HCT116 (cell line): ENCODE results near the gene ADARB2. TPM values are rescaled to one million over a fixed set of nuclear protein-coding genes. Genes with fewer than 3 reads are reported as not detected.

ENCODE experiments used
- ATAC-seq: fragments of 200-7000 bp; cut with Tn5 transposase; 2 replicates; pipeline ENCODE4 v1.9.1; 2020; ENCODE audit warnings: mild to moderate bottlenecking, moderate library complexity
- BruUV-seq: library from RNA; stranded (reverse); fragments of 400-500 nt; replicated peaks from 2 replicates; lab custom pipeline; 2021; lab: Mats Ljungman, UMichigan
- CTCF ChIA-PET: fragments of 300-600 bp; sonication (Branson Sonifier 250); formaldehyde crosslinking; loops from one replicate; lab custom pipeline; 2021; ENCODE audit warnings: antibody characterized with exemption; lab: Charles Lee
- POLR2A ChIA-PET: fragments of 300-600, 350-600 bp; sonication (Branson Sonifier 250); formaldehyde crosslinking; loops from one replicate; lab custom pipeline; 2021; ENCODE audit warnings: antibody characterized with exemption; lab: Charles Lee
- RAD21 ChIA-PET, 2 experiments: fragments of 300-600 bp; sonication (Branson Sonifier 250); formaldehyde crosslinking; loops; one replicate each; lab custom pipeline; 2023; ENCODE audit warnings: low total read pairs in 2 of 2; ENCODE audit not compliant: uncharacterized antibody in 2 of 2, unreplicated experiment in 2 of 2, low non-redundant PET in 1 of 2; lab: Charles Lee
- DNase-seq: peaks from one replicate; pipeline ENCODE4 v3.0.0-alpha.2; 2010; ENCODE audit warnings: low read depth, low spot score
- H2AFZ ChIP-seq: fragments of 200-600 bp; shearing (Covaris generic), sonication (generic); 2 replicates; pipeline ENCODE4 v1.6.1; 2017; ENCODE audit warnings: low read depth, mixed run types, mixed read lengths, antibody characterized with exemption, low read length; ENCODE audit not compliant: poor library complexity, severe bottlenecking
- H3K27ac ChIP-seq: 2 replicates; pipeline ENCODE4 v1.5.1; 2012; ENCODE audit warnings: low read depth, low read length
- H3K27me3 ChIP-seq: fragments of 200-600 bp; sonication (generic); 2 replicates; pipeline ENCODE4 v1.6.1; 2016; ENCODE audit warnings: mixed run types, low read length, mixed read lengths; ENCODE audit not compliant: insufficient read depth
- H3K36me3 ChIP-seq, 2 experiments: fragments of 200-500 bp in 1 of 2; fragments of 200-600 bp in 1 of 2; sonication (Bioruptor generic) in 1 of 2; sonication (generic) in 1 of 2; 2 replicates each; pipeline versions ENCODE4 v1.5.1 to v1.6.1; 2014 to 2016; ENCODE audit warnings: low read length in 2 of 2, inconsistent platforms in 1 of 2, mixed read lengths in 1 of 2, mixed run types in 1 of 2; ENCODE audit not compliant: insufficient read depth in 2 of 2, control insufficient read depth in 1 of 2
- H3K4me1 ChIP-seq, 2 experiments: fragments of 200-600 bp in 1 of 2; sonication (generic) in 1 of 2; 2 replicates each; pipeline versions ENCODE4 v1.5.1 to v1.6.1; 2012 to 2017; ENCODE audit warnings: low read length in 2 of 2, inconsistent platforms in 1 of 2, mild to moderate bottlenecking in 1 of 2, mixed read lengths in 1 of 2, mixed run types in 1 of 2, moderate library complexity in 1 of 2; ENCODE audit not compliant: insufficient read depth in 2 of 2, control insufficient read depth in 1 of 2
- H3K4me2 ChIP-seq: fragments of 200-600 bp; sonication (generic); 2 replicates; pipeline ENCODE4 v1.6.1; 2017; ENCODE audit warnings: mixed run types, low read length, mixed read lengths
- H3K4me3 ChIP-seq, 2 experiments: fragments of 200-600 bp in 1 of 2; sonication (generic) in 1 of 2; replicated peaks in 1 of 2; 2 replicates each; pipeline ENCODE4 v1.5.1; 2011 to 2016; ENCODE audit warnings: low read length in 2 of 2, control low read depth in 1 of 2, low read depth in 1 of 2, mild to moderate bottlenecking in 1 of 2, mixed read lengths in 1 of 2, mixed run types in 1 of 2
- H3K79me2 ChIP-seq: fragments of 200-600 bp; sonication (generic); 2 replicates; pipeline ENCODE4 v1.6.1; 2017; ENCODE audit warnings: mild to moderate bottlenecking, mixed run types, low read length, moderate library complexity, mixed read lengths; ENCODE audit not compliant: insufficient read depth
- H3K9ac ChIP-seq: fragments of 200-600 bp; sonication (generic); 2 replicates; pipeline ENCODE4 v1.6.1; 2016; ENCODE audit warnings: low read length, mixed read lengths
- H3K9me2 ChIP-seq: fragments of 200-600 bp; sonication (generic), shearing (Covaris generic); 2 replicates; pipeline ENCODE4 v1.6.1; 2017; ENCODE audit warnings: mixed run types, mild to moderate bottlenecking, moderate library complexity; ENCODE audit not compliant: insufficient read depth
- H3K9me3 ChIP-seq, 2 experiments: fragments of 200-500 bp in 1 of 2; fragments of 200-600 bp in 1 of 2; sonication (Bioruptor generic) in 1 of 2; sonication (generic) in 1 of 2; 2 replicates each; pipeline ENCODE4 v1.6.1; 2014 to 2017; ENCODE audit warnings: low read length in 2 of 2, mixed read lengths in 2 of 2, inconsistent platforms in 1 of 2, low read depth in 1 of 2, mild to moderate bottlenecking in 1 of 2, mixed run types in 1 of 2, moderate library complexity in 1 of 2; ENCODE audit not compliant: control insufficient read depth in 1 of 2, insufficient read depth in 1 of 2
- H4K20me1 ChIP-seq: fragments of 200-600 bp; sonication (generic), shearing (Covaris generic); 2 replicates; pipeline ENCODE4 v1.6.1; 2017; ENCODE audit warnings: mixed run types, mild to moderate bottlenecking, moderate library complexity; ENCODE audit not compliant: insufficient read depth
- CBX3 ChIP-seq: IDR thresholded peaks from 2 replicates; pipeline ENCODE4 v1.6.1; 2012; ENCODE audit warnings: low read depth
- CEBPB ChIP-seq: IDR thresholded peaks from 2 replicates; pipeline ENCODE4 v1.6.1; 2012; ENCODE audit warnings: low read depth
- ELF1 ChIP-seq: IDR thresholded peaks from 2 replicates; pipeline ENCODE4 v1.6.1; 2012; ENCODE audit warnings: low read depth, borderline replicate concordance
- EZH2 ChIP-seq: fragments of 200-600 bp; sonication (generic); IDR thresholded peaks from 2 replicates; pipeline ENCODE4 v1.6.1; 2017; ENCODE audit warnings: antibody characterized with exemption, mixed run types
- FOSL1 ChIP-seq: IDR thresholded peaks from 2 replicates; pipeline ENCODE4 v1.6.1; 2012; ENCODE audit warnings: low read depth
- JUND ChIP-seq: IDR thresholded peaks from 2 replicates; pipeline ENCODE4 v1.6.1; 2012
- POLR2A ChIP-seq: IDR thresholded peaks from 2 replicates; pipeline ENCODE4 v1.7.0; 2011; ENCODE audit warnings: borderline replicate concordance; ENCODE audit not compliant: insufficient read depth, insufficient read length; ENCODE audit errors: extremely low read depth
- SRF ChIP-seq: IDR thresholded peaks from 2 replicates; pipeline ENCODE4 v1.6.1; 2012; ENCODE audit warnings: low read depth
- intact Hi-C: fragments of 100-400 bp; cut with micrococcal nuclease; formaldehyde crosslinking; loops from 2 replicates; pipeline ENCODE4 v1.10.0; 2022
- total RNA-seq: library from RNA; stranded (reverse); gene quantifications from one replicate; pipeline ENCODE4 v1.2.1, GENCODE V29; 2021; ENCODE audit not compliant: unreplicated experiment
- TF ChIP-seq, protein P1 (sequence below): IDR thresholded peaks from 2 replicates; pipeline ENCODE4 v1.6.1; 2011; ENCODE audit warnings: mild to moderate bottlenecking, low read length, moderate library complexity; ENCODE audit not compliant: insufficient replicate concordance; ENCODE audit errors: extremely low read depth
- TF ChIP-seq, protein P2 (sequence below): IDR thresholded peaks from 2 replicates; pipeline ENCODE4 v1.6.1; 2012

The ADARB2 gene
- total RNA-seq, 1 experiment from 2014 or later = not detected

DNA sequence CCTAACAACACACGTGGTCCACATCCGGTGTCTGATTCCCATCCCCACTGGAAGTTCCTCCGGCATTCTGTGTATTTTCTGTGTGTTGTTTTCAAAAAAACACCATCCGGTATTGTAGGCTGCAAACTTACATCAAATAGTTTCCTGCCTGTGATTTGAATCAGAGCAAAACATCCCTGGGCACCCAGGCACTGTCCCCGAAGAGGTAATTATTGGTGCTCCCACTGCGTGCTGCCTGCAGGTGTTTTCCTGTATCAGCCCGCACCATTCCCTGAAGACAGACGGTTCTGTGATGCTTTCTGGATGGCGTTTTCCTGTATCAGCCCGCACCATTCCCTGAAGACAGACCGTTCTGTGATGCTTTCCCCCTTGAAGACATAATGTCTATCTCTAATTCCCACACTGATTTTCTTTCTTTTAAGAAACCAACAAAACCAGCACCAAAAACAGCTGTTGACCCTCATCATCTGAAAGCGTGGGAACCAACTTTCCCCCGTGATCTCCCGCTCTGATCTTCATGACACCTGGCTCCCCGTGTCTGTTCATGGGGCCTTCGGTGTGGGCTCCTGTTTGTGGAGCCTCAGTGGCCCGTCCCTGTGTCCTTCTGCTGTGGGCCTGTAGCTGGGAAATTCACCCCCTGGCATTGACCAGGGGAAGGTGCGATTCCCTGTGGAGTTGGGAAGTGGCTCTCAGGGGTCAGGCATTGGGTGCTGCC lies 205.3 kb downstream of the ADARB2 start:
- POLR2A ChIA-PET = no interaction called here
- Histone ChIP-seq H3K79me2 (no peaks in the 10 kb centered on the region), H3K27ac (no peak overlapping the region), H2AFZ (no peak overlapping the region), H3K4me1 (no peaks in the 10 kb centered on the region), H4K20me1 (no peaks in the 10 kb centered on the region), H3K9me3 (no peaks in the 10 kb centered on the region), H3K36me3 (no peaks in the 10 kb centered on the region), H3K4me3 (no peak overlapping the region), H3K27me3 (no peaks in the 10 kb centered on the region), H3K9ac (no peak overlapping the region), H3K4me2 (no peak overlapping the region), H3K9me2 (no peaks in the 10 kb centered on the region)
- CTCF ChIA-PET = no interaction called here
- BruUV-seq = no TSS peak
- no peak for DNase-seq
- no peak for ATAC-seq
- TF ChIP-seq POLR2A (no peak), SRF (no peak), CBX3 (no peak), FOSL1 (no peak), CEBPB (no peak), EZH2 (no peak), JUND (no peak), ELF1 (no peak)
- TF ChIP-seq, protein P1, sequence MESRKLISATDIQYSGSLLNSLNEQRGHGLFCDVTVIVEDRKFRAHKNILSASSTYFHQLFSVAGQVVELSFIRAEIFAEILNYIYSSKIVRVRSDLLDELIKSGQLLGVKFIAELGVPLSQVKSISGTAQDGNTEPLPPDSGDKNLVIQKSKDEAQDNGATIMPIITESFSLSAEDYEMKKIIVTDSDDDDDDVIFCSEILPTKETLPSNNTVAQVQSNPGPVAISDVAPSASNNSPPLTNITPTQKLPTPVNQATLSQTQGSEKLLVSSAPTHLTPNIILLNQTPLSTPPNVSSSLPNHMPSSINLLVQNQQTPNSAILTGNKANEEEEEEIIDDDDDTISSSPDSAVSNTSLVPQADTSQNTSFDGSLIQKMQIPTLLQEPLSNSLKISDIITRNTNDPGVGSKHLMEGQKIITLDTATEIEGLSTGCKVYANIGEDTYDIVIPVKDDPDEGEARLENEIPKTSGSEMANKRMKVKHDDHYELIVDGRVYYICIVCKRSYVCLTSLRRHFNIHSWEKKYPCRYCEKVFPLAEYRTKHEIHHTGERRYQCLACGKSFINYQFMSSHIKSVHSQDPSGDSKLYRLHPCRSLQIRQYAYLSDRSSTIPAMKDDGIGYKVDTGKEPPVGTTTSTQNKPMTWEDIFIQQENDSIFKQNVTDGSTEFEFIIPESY = no peak
- TF ChIP-seq, protein P2, sequence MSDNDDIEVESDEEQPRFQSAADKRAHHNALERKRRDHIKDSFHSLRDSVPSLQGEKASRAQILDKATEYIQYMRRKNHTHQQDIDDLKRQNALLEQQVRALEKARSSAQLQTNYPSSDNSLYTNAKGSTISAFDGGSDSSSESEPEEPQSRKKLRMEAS = no peak
- RAD21 ChIA-PET = no interaction called here
- intact Hi-C loops = no loop called here
